Left lung (tissue), 10 donors: ENCODE data around the gene EXOC1L. TPM values are rescaled to one million over a fixed set of nuclear protein-coding genes. Genes with fewer than 3 reads are reported as not detected.

Experiments used
- ATAC-seq: fragments of 200-7000 bp; cut with Tn5 transposase; one replicate; pipeline ENCODE4 v1.9.1; 2020; ENCODE audit warnings: moderate library complexity
- DNase-seq, 4 donors: peaks; one replicate each; pipeline ENCODE4 v3.0.0-alpha.2; 2013 to 2020
- H3K27ac ChIP-seq, 2 donors: fragments of 200-600 bp; sonication (generic) in 1 of 2; one replicate each; pipeline versions ENCODE4 v1.5.0 to v1.8.0; 2020 to 2021
- H3K27me3 ChIP-seq, 2 donors: fragments of 200-600 bp; sonication (generic) in 1 of 2; one replicate each; pipeline versions ENCODE4 v1.5.0 to v1.8.0; 2020 to 2021
- H3K36me3 ChIP-seq, 2 donors: fragments of 200-600 bp; sonication (generic) in 1 of 2; one replicate each; pipeline versions ENCODE4 v1.5.0 to v1.8.0; 2020 to 2021
- H3K4me1 ChIP-seq, 2 donors: fragments of 200-600 bp; one replicate each; pipeline ENCODE4 v1.8.0; 2021
- H3K4me3 ChIP-seq, 2 donors: fragments of 200-600 bp; sonication (generic) in 1 of 2; one replicate each; pipeline versions ENCODE4 v1.5.0 to v1.8.0; 2020 to 2021; ENCODE audit warnings: mild to moderate bottlenecking in 1 of 2
- H3K9me3 ChIP-seq, 2 donors: fragments of 200-600 bp; sonication (generic) in 1 of 2; one replicate each; pipeline versions ENCODE4 v1.5.0 to v1.8.0; 2020 to 2021
- CTCF ChIP-seq, 2 donors: fragments of 200-600 bp; sonication (generic) in 1 of 2; IDR thresholded peaks; one replicate each; pipeline versions ENCODE4 v1.5.0 to v1.8.0; 2021; ENCODE audit warnings: antibody characterized with exemption in 2 of 2
- intact Hi-C, 2 donors: fragments of 100-400 bp; cut with DNase I; formaldehyde crosslinking; loops; one replicate each; pipeline versions ENCODE4 v1.11.2 to v1.14.2; 2022
- polyA plus RNA-seq, 6 donors: library from polyadenylated mRNA; unstranded; fragments of 120-200 nt; gene quantifications; one replicate each; pipeline ENCODE4 v1.2.1, GENCODE V29; 2013; ENCODE audit not compliant: insufficient read length in 6 of 6
- total RNA-seq, 2 donors: library from RNA; stranded (reverse); fragmentation: NEBNext Ultra II Directional; extraction: Animal tissue kit (Norgen Biotek cat#: 25700); gene quantifications; one replicate each; pipeline ENCODE4 v1.2.1, GENCODE V29; 2021
- donor health status: DM: no; HTN: yes; CAD: no.
- donor health status: DM: no; HTN: no; CAD: no.

Gene EXOC1L
- total and polyA plus RNA-seq, 8 donors, result 0.20 to 0.43 (median 0.36) TPM; not detected in 5

GRCh38 chr4:55801498-55801897 lies 18.1 kb upstream of the EXOC1L start:
- DNase-seq (no peak), ATAC-seq (no peak)
- Histone ChIP-seq H3K27ac (no peak overlapping the region), H3K9me3 (no peaks in the 10 kb centered on the region), H3K4me3 (no peak overlapping the region), H3K4me1 (no peaks in the 10 kb centered on the region), H3K27me3 (peaks cover 0 to 7% of the 10 kb centered on the region in 2 donors), H3K36me3 (no peaks in the 10 kb centered on the region)
- no peak for TF ChIP-seq CTCF (IDR thresholded peaks at IDR 0.05)
- intact Hi-C loops, result no loop called here

GRCh38 chr4:55807556-55807955 lies 12.0 kb upstream of the EXOC1L start:
- Histone ChIP-seq H3K36me3 (no peaks in the 10 kb centered on the region), H3K27me3 (no peaks in the 10 kb centered on the region), H3K9me3 (no peaks in the 10 kb centered on the region), H3K4me3 (no peak overlapping the region), H3K27ac (no peak overlapping the region), H3K4me1 (no peaks in the 10 kb centered on the region)
- ATAC-seq, result no peak
- no peak for TF ChIP-seq CTCF (IDR thresholded peaks at IDR 0.05)
- intact Hi-C loops, result no loop called here
- no peak for DNase-seq

- Histone ChIP-seq H3K4me1 (no peaks in the 10 kb centered on the region), H3K27me3 (no peaks in the 10 kb centered on the region), H3K36me3 (no peaks in the 10 kb centered on the region), H3K9me3 (no peaks in the 10 kb centered on the region), H3K27ac (no peak overlapping the region), H3K4me3 (no peak overlapping the region)
- intact Hi-C loops, result no loop called here
- no peak for TF ChIP-seq CTCF (IDR thresholded peaks at IDR 0.05)
- DNase-seq (no peak), ATAC-seq (no peak)
Observed at GRCh38 chr4:55808186-55808585, 11.4 kb upstream of the EXOC1L start.

- DNase-seq (no peak), ATAC-seq (no peak)
- Histone ChIP-seq H3K36me3 (no peaks in the 10 kb centered on the region), H3K27me3 (no peaks in the 10 kb centered on the region), H3K27ac (no peak overlapping the region), H3K4me3 (no peak overlapping the region), H3K4me1 (no peaks in the 10 kb centered on the region), H3K9me3 (no peaks in the 10 kb centered on the region)
- intact Hi-C loops, result no loop called here
- TF ChIP-seq CTCF (IDR thresholded peaks at IDR 0.05), result no peak
Observed at GRCh38 chr4:55808632-55809031, 11.0 kb upstream of the EXOC1L start.

GRCh38 chr4:55817691-55818090 lies 1.9 kb upstream of the EXOC1L start:
- peaks cover 0 to 8% of the 10 kb centered on the region in 2 donors for H3K27me3 ChIP-seq
- H3K4me1 ChIP-seq, result no peaks in the 10 kb centered on the region
- no peaks in the 10 kb centered on the region for H3K9me3 ChIP-seq
- no peak overlapping the region for H3K4me3 ChIP-seq
- H3K27ac ChIP-seq, result no peak overlapping the region
- ATAC-seq (no peak), DNase-seq (no peak)
- intact Hi-C loops, result no loop called here
- no peaks in the 10 kb centered on the region for H3K36me3 ChIP-seq
- TF ChIP-seq CTCF (IDR thresholded peaks at IDR 0.05), result no peak
